Cortex of kidney (tissue), 1 donor: Measurements from ENCODE around the gene ADGRD1.
"Not testable (repeated sequence)": the region's sequence is repeated elsewhere in the genome, so short reads cannot be mapped to it uniquely, and the experiment has no call there.

ENCODE experiments used
- DNase-seq: peaks from one replicate; lab custom pipeline; 2025; lab: John Stamatoyannopoulos, UW

ADGRD1 gene

DNA sequence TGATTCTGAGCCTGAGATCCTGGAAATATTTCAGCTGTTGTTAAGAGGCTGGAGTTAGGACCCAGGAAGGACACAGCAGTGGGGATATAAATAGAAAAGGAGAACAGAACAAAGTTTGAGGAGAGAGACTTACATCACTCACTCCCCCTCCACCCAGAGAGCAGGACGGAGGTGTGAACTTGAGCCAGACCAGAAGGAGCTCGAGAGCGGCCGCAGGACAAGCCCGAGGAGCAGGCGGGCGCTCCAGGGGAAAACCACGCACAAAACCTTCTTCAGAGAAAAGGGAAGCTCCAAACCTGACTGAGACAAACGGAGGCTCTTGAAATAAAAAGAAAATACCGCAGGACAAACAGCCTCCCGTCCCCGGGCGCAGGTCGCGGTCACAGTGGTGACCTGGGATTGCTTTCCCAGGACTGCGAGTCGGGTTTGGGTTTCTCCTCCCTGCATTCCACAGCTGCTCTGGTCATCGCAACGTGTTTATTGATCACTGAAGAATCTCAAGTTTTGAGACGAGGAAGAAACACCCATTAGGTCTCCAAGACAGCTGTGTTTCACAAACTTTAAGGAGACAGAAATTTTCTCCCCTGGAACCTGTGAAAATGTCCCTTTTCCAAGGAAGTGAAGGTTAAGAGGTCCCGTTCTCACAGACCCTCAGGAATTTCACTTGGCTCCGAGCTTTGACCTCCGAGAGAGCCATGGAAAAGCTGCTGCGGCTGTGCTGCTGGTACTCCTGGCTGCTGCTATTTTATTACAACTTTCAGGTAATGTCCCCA is at the start of gene ADGRD1:
ADGRD1 (plus strand) TSS at position 137 of the 773 bp plus-strand sequence; CDS start at position 696, 559 bp downstream.
- no peak for DNase-seq

DNA sequence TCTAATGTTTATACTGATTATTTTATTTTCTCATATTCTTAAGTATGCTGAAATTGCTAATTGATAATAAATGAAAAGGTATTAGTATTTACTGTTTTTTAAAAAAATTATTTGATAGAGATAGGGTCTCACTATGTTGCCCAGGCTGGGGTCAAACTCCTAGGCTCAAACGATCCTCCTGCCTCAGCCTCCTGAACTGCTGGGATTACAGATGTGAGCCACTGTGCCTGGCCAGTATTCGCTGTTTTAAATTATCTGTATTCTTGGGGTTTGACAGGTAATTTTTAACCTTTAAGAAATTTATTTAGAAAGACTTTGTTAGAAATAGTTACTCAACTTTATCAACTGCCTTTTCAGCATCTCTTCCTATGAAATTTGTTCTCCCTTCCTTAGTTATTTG is 49.6 kb upstream of the ADGRD1 start:
- no peak for DNase-seq

- not testable (repeated sequence) for DNase-seq
These were observed 48.7 kb upstream of the ADGRD1 start for GRCh38 chr12:130904936-130905455.

DNA sequence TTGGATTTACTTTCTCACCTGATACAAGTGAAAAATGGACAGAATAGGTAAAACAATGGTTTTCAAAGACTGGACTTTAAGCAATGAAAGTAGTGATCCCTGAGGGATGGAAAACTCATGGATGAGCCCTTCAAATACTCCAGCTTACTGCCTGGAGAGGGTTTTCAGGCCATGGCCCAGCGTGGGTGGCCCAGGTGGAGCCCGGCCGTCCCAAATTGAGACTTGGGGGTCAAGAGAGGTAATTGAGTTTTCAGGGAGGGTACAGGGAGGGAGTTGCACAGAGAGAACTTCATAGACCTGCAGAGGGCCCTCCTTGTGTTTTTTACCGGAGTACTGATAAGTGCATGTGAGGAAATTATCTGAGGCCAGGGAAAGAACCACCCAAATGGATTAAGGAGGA is 44.6 kb upstream of the ADGRD1 start:
- no peak for DNase-seq

GRCh38 chr12:130911193-130911592 is 42.5 kb upstream of the ADGRD1 start:
- no peak for DNase-seq

GRCh38 chr12:130911933-130912332 is 41.8 kb upstream of the ADGRD1 start:
- no peak for DNase-seq

DNA sequence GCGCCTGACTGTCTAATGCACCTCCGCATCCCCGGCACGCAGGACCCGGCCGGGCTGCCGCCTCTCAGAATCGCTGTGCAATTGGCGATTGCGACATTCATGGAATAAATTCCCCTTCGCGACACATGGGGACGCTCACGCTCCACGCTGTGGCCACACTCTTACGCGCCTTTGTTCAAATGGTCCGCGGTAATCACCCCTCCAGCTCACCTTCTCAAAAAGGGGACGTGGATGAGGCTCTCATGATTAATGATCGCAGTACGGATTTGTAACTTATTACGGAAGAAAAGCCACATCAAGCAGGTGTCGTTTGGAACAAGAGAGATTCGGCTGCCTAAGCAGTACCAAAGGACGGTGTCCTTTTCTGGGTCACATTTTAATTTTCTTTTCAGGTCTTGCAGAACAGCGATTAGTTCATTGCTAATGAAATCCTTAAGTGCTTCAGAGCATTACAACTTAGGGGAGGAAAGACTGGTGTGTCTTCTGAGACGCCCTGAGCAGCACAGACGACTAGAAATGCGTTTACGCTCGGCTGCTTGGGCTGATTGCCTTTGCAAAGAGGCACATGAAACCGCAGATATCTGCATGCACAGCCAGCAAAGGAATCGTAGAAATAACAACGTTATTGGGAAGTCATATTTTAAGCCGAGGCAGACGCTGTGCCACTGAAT is 37.3 kb upstream of the ADGRD1 start:
- DNase-seq = no peak

GRCh38 chr12:130917607-130918006 is 36.1 kb upstream of the ADGRD1 start:
- no peak for DNase-seq

- no peak for DNase-seq
These were observed 34.6 kb upstream of the ADGRD1 start for GRCh38 chr12:130919086-130919485.

DNA sequence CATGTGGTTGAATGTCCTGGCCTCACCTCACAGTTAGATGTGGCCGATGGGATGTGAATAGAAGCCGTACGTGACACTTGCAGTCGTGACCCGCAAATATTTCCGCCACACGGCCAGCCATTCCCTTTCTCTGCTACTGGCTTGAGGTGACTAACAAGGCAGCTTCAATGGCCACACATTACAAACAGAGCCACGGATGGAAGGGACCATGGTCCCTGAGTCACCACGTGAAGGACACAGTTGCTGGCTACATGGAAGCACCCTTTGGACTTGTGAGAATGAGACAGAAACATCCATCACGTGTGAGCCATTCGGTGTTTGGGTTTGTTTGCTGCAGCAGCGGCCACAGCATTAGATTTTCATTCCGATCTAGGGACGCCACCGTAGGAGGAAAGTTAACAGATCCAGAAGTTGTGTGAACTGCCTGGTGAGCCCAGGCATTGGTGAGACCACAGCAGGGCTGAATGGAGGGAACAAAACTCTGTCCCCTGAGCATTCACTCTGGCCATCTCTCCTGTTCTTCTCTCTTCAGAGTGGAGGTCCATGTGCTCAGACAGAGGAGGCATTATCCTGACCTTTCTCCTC is 33.5 kb upstream of the ADGRD1 start:
- DNase-seq = no peak

GRCh38 chr12:130920723-130921381 is 32.9 kb upstream of the ADGRD1 start:
- DNase-seq = no peak

DNA sequence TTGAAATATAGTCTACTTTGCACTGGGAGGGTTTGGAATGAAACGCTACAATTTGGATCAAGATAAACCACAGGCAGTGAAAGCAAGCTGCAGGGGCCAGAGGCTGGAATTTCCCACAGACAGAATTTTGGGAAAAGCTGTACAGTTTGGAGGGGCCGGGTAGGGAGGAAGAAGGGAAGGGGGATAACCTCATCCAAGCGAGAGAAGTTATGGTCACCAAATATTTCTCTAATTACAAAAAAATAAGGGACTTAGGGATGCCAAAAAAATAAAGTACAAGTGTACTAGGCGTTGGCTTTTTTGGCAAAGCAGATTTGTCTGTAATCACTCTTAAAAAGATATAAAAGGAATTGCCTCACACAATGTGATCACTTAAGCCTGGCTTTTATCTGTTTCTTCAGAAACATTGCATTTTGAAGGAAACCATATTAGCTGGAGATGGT is 31.2 kb upstream of the ADGRD1 start:
- no peak for DNase-seq

- no peak for DNase-seq
These were observed 28.6 kb upstream of the ADGRD1 start for GRCh38 chr12:130924966-130925665.

GRCh38 chr12:130925666-130926015 is 28.1 kb upstream of the ADGRD1 start:
- DNase-seq = no peak

GRCh38 chr12:130929363-130929762 is 24.3 kb upstream of the ADGRD1 start:
- DNase-seq = no peak

DNA sequence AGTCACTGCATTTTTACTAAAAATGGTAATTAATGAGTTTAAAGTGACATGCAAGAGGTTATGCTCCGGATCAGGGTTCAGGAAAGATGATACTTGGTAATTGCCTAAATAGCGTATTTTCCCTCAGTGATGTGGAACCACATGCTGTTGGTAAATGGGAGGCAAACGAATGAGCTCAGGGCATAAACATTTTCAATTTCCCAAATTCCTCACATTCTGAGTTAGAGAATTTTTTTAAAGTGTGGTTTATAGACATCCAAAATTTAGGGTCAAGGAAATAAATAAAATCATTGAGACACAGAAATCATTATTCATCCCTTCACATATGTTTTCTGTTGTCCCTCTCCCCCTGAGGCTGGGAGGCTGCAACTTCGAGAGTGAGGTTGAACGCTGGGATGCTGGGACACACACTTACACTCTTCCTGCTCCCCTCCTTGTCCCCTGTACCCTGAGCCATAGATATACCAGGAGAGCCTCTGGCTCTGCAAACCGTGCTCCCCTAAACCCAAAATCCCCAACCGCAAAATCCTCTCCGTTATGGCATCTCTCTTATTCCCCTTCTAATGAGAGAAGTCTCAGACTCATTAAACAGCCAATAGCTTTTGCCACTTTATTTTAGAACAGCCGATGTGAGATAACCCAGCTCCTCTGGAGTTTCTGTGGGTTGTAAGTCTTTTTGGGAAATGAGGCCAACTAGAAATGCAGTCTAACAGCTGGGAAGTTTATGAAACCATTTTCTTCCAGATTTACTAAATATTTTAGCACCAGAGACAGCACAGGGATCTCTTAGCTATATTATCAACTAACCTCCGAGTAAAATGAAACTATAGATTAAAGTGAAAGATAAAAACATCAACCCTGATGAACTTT is 21.4 kb upstream of the ADGRD1 start:
- no peak for DNase-seq

GRCh38 chr12:130933269-130933995 is 20.3 kb upstream of the ADGRD1 start:
- no peak for DNase-seq

- DNase-seq = no peak
These were observed 19.0 kb upstream of the ADGRD1 start for GRCh38 chr12:130934753-130935152.

DNA sequence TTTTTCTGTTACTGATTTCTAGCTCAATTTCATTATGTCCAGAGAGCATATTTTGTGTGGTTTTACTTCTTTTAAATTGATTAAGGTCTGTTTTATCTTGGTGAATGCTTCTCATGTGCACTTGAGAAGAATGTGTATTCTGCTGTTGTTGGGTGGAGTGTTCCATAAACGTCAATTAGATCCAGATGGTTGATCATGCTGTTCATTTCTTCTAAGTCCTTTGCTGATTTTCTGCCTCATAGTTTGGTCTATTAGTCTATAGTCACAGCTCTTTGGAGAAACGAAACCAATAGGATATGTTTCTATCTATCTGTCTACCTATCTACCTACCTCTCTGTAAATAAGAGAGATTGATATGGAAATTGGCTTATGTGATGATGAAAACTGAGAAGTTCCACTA is 17.1 kb upstream of the ADGRD1 start:
- DNase-seq = no peak

DNA sequence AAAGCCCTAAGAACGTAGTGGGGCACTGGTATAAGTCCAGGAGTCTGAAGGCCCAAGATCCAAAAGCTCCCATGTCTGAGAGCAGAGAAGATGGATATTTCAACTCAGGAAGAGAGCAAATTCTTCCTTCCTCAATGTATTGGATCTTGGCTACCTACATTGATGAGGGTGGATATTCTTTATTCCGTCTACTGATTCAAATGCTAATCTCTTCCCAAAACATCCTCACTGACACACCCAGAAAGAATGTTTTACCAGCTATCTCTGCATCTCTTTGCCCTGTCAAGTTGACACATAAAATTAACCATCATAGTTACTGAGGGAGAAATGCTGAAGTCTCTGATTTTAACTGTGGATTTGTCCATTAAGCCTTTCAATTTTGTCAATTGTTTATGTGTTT is 16.6 kb upstream of the ADGRD1 start:
- no peak for DNase-seq
